Measurements from ENCODE around the gene CDC42BPA. TPM values are rescaled to one million over a fixed set of nuclear protein-coding genes. Genes with fewer than 3 reads are reported as not detected.

CDC42BPA gene
- total RNA-seq, 2 experiments from 2014 or later = 1.8 to 2.1 TPM

GRCh38 chr1:227032396-227032795 lies 285.9 kb downstream of the CDC42BPA start:
- intact Hi-C loops (cut with micrococcal nuclease) = no loop called here
- Mint-ChIP-seq H3K27ac (no peak overlapping the region), H3K36me3 (ENCODE audit: low read depth) (no peaks in the 10 kb centered on the region), H3K4me1 (ENCODE audit: low read depth) (peaks cover 4% of the 10 kb centered on the region), H3K9me3 (no peaks in the 10 kb centered on the region), H3K27me3 (no peaks in the 10 kb centered on the region), H3K4me3 (no peak overlapping the region)
- POLR2A ChIA-PET = no interaction called here
- DNase-seq (no peak), ATAC-seq (no peak)
- CTCF ChIA-PET = no interaction called here
- TF ChIP-seq CTCF (IDR thresholded peaks at IDR 0.05) = no peak

GRCh38 chr1:227016990-227017389 lies 301.3 kb downstream of the CDC42BPA start:
- POLR2A ChIA-PET = no interaction called here
- Mint-ChIP-seq H3K4me1 (ENCODE audit: low read depth) (no peaks in the 10 kb centered on the region), H3K36me3 (ENCODE audit: low read depth) (no peaks in the 10 kb centered on the region), H3K27me3 (no peaks in the 10 kb centered on the region), H3K4me3 (no peak overlapping the region), H3K9me3 (peaks cover 9% of the 10 kb centered on the region), H3K27ac (no peak overlapping the region)
- no peak for TF ChIP-seq CTCF (IDR thresholded peaks at IDR 0.05)
- CTCF ChIA-PET = no interaction called here
- DNase-seq (no peak), ATAC-seq (no peak)
- intact Hi-C loops (cut with micrococcal nuclease) = no loop called here

GRCh38 chr1:227010645-227011044 lies 307.6 kb downstream of the CDC42BPA start:
- H3K9me3 Mint-ChIP-seq = no peaks in the 10 kb centered on the region
- no peaks in the 10 kb centered on the region for H3K36me3 Mint-ChIP-seq (ENCODE audit: low read depth)
- H3K27ac Mint-ChIP-seq = no peak overlapping the region
- H3K4me1 Mint-ChIP-seq (ENCODE audit: low read depth) = no peaks in the 10 kb centered on the region
- ATAC-seq (no peak), DNase-seq (no peak)
- TF ChIP-seq CTCF (IDR thresholded peaks at IDR 0.05) = no peak
- intact Hi-C loops (cut with micrococcal nuclease) = no loop called here
- CTCF ChIA-PET = interaction anchor here (0.7 kb wide), 1 partner anchor 10 kb away, joined by 4 read pairs; no protein-coding TSS in a partner anchor
- H3K4me3 Mint-ChIP-seq = no peak overlapping the region
- peaks cover 6% of the 10 kb centered on the region for H3K27me3 Mint-ChIP-seq
- POLR2A ChIA-PET = interaction anchor here (0.9 kb wide), 1 partner anchor 72 kb away, joined by 3 read pairs; no protein-coding TSS in a partner anchor

DNA sequence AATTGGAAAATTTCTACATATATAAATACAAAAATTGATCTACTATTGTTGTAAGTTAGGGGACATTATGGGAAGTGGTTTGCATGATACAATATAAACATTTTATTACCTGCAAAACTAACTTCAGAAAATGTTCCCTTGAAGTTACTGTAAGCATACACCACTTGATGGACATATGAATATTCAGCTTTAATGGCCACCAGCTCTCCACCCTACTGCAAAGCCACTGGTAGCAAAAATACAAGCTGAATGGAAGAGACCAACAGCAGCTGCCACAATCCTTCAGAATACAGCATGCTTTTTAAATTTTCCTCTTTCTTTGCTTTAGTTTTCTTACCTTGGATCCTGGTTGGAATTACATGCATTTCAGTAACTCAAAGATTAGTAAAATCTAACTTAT lies 308.4 kb downstream of the CDC42BPA start:
- Mint-ChIP-seq H3K27ac (no peak overlapping the region), H3K36me3 (ENCODE audit: low read depth) (no peaks in the 10 kb centered on the region), H3K9me3 (no peaks in the 10 kb centered on the region), H3K4me3 (no peak overlapping the region), H3K27me3 (peaks cover 6% of the 10 kb centered on the region), H3K4me1 (ENCODE audit: low read depth) (no peaks in the 10 kb centered on the region)
- no peak for TF ChIP-seq CTCF (IDR thresholded peaks at IDR 0.05)
- ATAC-seq (no peak), DNase-seq (no peak)
- POLR2A ChIA-PET = interaction anchor here (0.7 to 0.9 kb wide), 2 partner anchors 70 to 71 kb away, joined by 3 read pairs; partner anchors contain the start of gene COQ8A
- CTCF ChIA-PET = no interaction called here
- intact Hi-C loops (cut with micrococcal nuclease) = no loop called here

DNA sequence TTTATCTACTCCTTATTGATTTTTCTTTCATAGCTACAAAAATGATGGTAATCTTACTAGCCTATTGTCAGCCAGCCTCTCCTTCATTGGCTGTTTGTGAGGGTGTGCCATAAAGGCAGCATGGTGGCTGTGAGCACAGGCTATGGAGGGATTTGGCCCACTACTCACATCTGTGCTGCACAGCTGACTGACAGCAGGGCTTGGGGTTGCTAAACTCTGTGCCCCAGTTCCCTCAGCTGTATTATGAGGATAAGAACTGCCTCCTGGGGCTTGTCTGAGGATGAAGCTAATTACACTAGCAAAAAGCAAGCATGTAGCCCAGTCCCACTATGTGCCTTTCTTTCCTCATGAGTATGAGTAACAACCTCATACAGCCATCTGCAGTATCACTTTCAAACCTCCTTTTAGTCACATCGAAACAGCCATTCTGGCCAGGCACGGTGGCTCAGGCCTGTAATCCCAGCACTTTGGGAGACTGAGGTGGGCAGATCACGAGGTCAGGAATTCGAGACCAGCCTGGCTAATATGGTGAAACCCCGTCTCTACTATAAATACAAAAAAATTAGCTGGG lies 312.0 kb downstream of the CDC42BPA start:
- ChIA-PET CTCF (no interaction called here), POLR2A (no interaction called here)
- TF ChIP-seq CTCF (IDR thresholded peaks at IDR 0.05) = no peak
- DNase-seq (no peak), ATAC-seq (no peak)
- H3K27ac Mint-ChIP-seq = no peak overlapping the region
- peaks cover 6% of the 10 kb centered on the region for H3K27me3 Mint-ChIP-seq
- intact Hi-C loops (cut with micrococcal nuclease) = no loop called here
- no peaks in the 10 kb centered on the region for H3K36me3 Mint-ChIP-seq (ENCODE audit: low read depth)
- H3K4me1 Mint-ChIP-seq (ENCODE audit: low read depth) = no peaks in the 10 kb centered on the region
- H3K9me3 Mint-ChIP-seq = no peaks in the 10 kb centered on the region
- H3K4me3 Mint-ChIP-seq = no peak overlapping the region

Data from activated CD8-positive, alpha-beta T cell treated with anti-CD3 and anti-CD28 coated beads for 36 hours (primary cell).